Renal cortex interstitium (tissue), 11 donors: ENCODE data around the gene TMEM151B. TPM values are rescaled to one million over a fixed set of nuclear protein-coding genes. Genes with fewer than 3 reads are reported as not detected.
"Not testable (repeated sequence)": the region's sequence is repeated elsewhere in the genome, so short reads cannot be mapped to it uniquely, and the experiment has no call there.

Experiments
- DNase-seq, 11 donors: peaks; one replicate each; pipeline ENCODE4 v3.0.0-alpha.2; 2013; ENCODE audit warnings: low read depth in 9 of 11, low spot score in 4 of 11; ENCODE audit errors: extremely low read depth in 1 of 11
- polyA plus RNA-seq, 3 donors: library from polyadenylated mRNA; unstranded; fragments of 120-200 nt; gene quantifications; one replicate each; pipeline ENCODE4 v1.2.1, GENCODE V29; 2013; ENCODE audit not compliant: insufficient read length in 3 of 3

Gene TMEM151B
- polyA plus RNA-seq, 3 donors = 0.59 to 1.0 (median 0.98) TPM

DNA sequence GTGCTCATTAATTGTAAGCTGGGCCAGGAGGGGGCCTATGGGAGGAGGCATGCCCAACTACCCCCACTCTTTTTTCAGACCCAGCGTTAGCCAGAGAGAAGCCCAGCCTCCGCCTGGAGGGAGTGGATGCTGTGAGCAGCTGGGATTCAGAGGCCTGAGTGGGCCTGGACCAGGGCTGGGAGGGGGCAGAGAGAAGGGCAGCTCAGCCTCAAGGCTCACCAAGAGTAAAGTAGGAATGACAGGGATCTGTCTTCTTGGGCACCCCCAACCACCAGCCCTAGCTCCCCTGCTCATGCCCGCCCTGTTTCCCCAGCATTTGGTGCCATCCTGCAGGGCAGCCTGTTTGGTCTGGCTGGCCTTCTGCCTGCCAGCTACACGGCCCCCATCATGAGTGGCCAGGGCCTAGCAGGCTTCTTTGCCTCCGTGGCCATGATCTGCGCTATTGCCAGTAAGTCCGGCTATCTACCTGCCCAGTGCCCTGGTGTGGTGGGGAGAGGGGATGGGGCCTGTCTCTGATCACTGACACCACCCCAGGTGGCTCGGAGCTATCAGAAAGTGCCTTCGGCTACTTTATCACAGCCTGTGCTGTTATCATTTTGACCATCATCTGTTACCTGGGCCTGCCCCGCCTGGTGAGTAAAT lies 40.1 kb upstream of the TMEM151B start:
- DNase-seq = no peak

DNA sequence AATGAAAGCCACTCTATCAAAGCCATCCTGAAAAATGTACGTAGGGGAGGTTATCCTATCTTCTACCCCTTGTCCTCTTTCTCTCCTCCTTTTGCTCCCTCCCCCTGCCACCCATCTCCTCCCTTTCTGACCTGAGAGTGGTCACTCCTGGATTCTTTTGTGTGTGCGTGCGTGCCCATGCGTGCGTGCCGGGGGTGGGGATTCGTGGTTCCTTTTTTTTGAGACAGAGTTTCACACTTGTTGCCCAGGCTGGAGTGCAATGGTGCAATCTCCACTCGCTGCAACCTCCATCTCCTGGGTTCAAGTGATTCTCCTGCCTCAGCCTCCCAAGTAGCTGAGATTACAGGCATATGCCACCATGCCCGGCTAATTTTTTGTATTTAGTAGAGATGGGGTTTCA lies 38.8 kb upstream of the TMEM151B start:
- DNase-seq = not testable (repeated sequence)

DNA sequence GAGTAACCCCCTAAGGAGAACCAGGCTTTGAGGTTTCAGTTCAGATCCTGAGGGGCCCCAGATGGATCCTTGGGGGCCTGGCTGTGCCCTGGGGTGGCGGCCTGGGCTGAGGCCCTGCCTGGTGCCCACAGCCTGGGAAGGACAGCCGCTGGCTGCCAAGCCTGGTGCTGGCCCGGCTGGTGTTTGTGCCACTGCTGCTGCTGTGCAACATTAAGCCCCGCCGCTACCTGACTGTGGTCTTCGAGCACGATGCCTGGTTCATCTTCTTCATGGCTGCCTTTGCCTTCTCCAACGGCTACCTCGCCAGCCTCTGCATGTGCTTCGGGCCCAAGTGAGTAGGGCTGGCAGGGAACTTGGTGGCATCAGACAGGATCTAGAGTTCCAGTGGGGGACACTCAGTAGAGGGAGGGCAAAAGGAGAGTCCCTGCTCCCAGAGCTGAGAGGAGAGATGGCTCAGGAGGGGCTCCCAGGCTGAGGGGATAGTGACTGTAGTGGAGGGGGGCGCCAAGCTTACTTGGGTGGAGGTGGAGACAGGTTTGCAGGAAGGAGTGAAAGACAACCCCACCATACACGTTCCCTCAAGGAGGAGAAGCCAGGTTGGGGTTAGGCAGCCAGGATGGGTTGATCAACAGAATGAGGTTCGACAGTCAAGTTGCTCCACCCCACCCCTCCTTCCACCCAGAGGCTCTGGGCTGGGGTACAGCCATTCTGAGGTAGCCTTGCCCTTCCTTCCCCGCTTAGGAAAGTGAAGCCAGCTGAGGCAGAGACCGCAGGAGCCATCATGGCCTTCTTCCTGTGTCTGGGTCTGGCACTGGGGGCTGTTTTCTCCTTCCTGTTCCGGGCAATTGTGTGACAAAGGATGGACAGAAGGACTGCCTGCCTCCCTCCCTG lies 37.3 kb upstream of the TMEM151B start:
- no peak for DNase-seq

DNA sequence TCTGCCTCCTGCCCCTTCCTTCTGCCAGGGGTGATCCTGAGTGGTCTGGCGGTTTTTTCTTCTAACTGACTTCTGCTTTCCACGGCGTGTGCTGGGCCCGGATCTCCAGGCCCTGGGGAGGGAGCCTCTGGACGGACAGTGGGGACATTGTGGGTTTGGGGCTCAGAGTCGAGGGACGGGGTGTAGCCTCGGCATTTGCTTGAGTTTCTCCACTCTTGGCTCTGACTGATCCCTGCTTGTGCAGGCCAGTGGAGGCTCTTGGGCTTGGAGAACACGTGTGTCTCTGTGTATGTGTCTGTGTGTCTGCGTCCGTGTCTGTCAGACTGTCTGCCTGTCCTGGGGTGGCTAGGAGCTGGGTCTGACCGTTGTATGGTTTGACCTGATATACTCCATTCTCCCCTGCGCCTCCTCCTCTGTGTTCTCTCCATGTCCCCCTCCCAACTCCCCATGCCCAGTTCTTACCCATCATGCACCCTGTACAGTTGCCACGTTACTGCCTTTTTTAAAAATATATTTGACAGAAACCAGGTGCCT lies 36.6 kb upstream of the TMEM151B start:
- no peak for DNase-seq

DNA sequence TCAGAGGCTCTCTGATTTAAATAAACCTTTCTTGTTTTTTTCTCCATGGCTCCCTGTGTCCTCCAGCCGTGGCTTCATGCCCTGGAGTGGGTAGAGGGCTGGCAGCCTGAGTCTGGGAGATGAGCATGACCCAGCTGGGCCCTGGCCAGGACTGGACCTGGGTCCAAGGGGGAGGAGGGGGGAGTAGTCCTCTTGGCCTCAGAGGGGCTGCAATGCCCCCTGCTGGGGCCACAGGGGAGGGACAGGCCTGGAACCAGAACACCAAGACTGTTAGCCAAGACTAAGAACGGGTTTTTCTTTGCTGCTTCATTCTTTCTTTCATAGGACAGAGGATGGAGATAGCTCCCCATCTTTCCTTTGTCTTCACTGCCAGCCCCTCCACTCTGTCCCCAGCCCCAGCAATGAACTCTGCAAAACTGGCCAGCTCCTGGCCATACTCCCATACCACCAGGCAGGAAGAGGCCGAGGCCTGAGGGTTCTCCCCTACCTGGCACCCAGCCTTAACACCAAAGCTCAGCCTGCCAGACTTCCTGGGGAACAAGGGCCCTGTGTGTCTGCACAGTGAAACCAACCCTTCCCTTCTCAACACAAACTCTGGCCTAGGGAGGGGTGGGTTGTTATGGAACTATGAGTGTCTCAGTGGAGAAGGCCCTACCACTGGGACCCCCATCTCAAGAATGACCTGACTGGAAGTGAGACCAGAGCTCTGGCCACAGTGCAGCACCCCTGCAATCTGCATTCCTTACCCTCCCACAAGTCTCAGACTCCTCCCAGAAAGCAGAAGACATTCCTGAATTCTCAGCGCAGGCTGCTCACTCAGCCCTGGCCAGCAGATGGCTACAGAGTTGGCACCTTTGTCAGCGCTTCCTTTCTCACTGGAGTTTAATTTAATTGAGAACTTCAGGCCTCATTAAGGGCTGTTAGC lies 35.9 kb upstream of the TMEM151B start:
- peak in 1 of 11 donors; percentile 79 for DNase-seq

DNA sequence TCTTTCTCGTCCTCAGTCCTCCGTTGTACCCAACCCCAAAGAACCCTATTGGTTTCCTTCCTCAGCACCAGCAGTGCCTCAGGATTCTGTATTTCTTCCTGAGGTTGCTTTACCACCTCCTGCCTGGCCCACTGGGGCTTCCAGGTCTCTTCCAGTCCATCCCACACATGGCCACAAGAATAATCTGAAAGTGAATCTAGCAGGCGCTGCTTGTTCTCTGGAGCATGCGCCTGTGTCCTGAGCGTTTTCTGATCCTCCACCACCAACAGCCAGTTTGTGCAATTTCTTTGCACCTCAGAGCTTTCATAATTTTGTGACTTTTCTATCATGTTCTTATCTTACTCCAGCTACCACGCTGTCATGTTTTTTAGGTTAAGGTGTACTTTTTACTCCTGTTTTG lies 35.0 kb upstream of the TMEM151B start:
- no peak for DNase-seq

DNA sequence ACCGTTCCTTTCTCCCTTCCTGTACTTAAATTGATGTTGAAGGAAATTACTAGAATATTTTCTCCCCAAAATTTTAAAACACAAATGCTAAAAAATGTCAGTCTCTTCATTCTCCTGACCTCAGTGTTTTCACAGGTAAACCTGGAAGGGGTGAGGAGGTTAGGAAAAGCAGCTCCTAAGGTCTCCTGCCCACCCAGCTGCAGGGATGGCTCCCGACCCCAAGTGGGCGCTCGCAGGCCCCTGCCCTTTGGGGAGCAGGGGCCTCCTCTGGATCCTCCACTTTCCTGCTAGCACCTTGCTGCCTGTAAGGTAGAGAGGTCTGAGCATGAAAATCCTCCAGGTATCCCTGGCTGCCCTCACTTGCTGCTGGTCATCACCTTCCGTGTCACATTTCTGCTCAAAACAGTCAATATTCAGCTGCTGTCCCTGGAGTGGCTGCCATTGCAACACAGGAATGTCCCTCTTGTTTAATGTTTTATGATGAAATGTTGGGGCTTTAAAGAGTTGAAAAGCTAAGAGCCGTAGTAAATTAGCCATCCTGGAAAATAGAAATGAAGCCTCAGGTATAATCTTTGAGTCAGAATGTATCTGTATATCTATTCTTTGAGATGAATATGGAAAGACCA lies 34.2 kb upstream of the TMEM151B start:
- no peak for DNase-seq

DNA sequence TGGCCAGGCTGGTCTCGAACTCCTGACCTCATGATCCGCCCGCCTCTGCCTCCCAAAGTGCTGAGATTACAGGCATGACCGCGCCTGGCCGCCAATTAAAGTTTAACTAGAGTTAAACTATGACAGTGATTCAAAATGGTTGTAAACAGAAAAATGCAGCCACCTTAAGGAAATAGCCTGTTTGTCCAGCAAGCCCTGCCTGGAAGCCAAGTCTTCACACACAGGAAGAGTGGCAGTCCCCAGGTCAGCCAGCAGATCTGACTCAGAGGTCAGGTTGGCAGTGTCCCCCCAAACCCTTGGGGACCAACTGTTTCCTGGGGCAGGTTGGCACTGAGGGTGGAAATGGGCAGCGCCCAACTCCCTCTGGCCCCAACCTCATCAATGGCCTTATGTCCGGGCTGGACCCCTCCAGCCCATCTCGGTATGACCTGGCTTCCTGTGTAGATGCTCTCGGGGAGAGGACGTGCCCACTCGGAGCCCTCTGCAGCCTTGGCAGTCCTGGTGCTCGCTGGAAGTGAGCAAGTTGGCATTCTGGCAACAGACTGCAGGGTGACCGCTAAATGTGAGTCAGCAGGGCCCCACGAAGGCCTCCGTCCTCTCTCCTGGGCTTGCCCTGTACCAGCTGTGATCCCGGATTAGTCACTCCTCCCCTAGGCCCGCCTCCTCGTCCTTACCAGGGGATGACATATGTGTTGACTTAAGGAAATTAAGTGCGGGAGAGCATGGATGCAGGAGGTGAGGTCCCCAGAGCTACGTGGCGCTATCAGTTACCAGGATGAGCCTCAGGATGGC lies 33.0 kb upstream of the TMEM151B start:
- DNase-seq = peak in 2 of 11 donors; percentile 82 to 87

DNA sequence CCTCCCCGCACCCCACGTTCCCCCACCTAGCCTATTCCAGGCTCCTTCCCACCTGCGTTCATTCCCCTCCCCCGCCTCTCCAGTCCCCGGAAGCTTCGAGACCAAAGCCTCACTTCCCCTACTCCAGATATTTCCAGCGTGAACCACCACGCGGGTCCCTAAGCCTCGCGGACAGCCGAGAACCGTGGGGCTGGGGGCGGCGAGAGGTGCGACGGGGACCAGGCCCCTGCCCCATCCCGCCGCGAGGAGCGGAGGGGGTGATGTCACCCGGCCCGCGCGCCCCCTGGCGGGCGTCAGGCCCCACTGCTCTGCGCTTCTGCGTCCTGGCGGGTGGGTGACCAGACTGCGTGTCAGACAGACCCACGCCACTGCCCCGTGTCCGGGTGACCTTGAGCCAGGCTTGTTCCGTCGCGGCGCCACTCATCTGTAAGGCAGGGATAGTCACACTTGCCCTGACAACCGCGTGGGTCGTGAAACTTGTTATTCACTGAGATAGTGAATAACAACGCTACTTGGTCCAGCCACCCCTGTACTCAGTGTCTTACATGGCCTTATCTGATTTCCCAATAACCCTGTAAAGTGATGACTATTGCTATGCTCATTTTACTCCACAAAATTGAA lies 32.3 kb upstream of the TMEM151B start:
- peak in 1 of 11 donors; percentile 72 for DNase-seq

DNA sequence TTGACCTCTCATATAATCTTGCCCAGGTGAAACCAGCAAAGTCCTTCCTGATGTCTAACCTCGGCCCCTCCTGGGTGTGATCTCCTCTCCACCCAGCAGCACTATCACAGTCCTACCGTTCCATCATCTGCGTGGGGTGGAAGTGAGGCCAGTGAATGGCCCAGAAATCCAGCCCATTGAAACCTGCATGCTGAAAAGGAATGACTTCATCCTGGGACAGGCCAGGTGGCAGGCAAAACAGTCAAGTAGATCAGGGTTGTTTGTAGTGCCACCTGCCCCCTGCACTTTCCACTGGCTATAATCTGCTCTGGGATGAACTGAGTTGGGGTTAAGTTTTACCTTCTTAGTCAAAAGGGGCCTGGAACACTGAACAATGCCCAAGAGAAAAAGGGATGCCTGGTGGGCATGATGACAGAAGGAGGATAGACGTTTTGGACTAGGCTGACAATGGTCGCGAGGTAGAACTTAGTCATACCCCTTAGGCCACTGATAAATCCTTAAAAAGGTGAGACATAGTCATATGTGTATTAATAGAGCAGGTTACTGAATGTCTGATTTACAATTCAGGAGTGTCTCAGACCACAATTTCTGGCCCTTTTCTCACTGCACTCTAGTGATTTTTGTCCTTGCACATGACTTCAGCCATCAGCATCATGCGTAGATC lies 31.4 kb upstream of the TMEM151B start:
- DNase-seq = no peak

DNA sequence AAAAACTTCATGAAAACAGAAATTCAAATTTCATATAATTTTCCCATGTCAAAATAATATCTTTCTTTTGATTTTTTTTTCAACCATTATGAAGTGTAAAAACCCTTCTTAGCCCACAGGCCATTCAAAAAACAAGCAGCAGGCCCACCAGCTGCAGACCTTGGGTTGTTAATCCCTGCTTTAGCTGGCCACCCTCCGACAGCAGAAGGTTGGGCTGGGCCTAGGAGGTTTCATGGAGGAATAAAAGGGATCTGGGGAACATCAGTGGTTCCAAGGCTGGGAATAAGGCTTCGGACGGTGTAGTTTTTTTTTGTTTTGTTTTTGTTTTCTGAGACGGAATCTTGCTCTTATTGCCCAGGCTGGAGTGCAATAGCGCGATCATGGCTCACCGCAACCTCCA lies 26.9 kb upstream of the TMEM151B start:
- no peak for DNase-seq

DNA sequence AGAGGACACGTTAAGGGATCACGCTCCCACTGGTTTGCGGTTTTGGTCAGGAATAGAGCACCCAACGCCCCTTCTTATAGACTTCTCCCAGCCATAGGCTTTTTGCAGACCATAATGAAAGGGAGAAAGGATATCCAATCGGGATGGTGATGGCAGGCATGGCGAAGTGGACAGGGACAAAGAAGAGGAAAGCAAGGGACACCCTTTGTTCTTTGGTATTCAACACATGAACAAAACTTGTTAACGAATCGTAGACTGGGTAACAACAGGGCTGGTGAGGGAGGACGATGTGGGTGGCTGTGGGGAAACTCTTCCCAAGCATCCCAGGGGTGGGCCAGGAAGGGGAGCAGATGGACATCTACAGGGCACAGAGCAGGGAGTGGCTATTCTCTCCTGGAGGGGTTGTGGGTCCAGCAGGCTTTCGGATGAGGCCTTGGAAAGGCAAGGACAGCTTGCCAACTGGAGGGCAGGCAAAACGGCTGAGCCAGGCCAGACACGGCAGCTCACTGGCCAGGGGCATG lies 24.8 kb upstream of the TMEM151B start:
- no peak for DNase-seq

DNA sequence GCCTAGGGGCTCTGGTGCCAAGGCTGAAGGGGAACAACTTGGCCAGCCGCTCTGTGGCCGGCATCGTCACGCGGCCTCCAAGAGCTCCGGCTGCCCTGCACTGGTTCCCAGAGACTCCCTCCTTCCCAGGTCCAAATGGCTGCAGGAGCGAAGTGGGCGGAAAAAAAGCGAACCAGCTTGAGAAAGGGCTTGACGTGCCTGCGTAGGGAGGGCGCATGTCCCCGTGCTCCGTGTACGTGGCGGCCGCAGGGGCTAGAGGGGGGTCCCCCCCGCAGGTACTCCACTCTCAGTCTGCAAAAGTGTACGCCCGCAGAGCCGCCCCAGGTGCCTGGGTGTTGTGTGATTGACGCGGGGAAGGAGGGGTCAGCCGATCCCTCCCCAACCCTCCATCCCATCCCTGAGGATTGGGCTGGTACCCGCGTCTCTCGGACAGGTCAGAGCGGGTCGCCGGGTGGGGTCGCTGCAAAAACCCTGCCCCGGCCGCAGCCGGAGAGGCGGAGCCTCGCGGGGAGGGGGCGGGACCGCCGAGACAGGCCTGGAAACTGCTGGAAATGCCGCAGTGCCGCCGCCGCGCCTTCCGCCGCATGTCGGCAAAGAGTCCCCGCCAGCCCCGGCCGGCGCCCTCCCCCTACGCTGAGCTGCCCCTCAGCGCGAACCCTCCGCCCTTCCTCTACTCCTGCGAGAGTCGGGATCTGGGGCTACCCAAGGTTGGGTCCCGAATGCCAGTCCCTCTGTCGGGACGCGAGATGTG lies 24.2 kb upstream of the TMEM151B start:
- DNase-seq = peak in 8 of 11 donors; percentile 78 to 85 (median 83)

DNA sequence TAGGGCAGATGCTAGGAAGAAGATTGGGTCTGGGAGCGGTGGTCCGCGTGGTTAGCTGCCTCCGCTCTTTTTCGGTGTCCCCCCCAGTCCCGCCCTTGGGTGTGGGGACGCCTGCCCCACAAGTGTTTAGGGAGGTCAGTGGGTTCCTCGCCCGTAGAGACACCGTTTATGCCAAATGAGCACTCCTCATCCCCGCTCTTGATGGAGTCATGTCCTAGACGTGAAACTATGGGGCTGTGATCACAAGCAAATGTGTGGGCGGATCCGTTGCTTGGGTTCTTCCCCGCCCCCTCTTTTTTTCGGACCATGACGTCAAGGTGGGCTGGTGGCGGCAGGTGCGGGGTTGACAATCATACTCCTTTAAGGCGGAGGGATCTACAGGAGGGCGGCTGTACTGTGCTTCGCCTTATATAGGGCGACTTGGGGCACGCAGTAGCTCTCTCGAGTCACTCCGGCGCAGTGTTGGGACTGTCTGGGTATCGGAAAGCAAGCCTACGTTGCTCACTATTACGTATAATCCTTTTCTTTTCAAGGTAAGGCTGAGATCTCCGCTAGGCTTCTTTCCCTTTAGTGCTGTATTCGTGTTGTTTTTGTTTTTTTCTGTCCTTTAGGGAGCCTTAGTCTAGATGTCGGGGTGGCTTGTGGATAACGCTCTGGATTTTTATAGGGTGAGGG lies 23.4 kb upstream of the TMEM151B start, which contains the start of gene HSP90AB1:
Gene HSP90AB1 (plus strand): TSS at position 439 of the 675 bp plus-strand sequence. CDS start 1,529 bp downstream, outside the sequence.
- DNase-seq = peak in 10 of 11 donors; percentile 84 to 96 (median 94)
